Activated T-helper 2 cell treated with anti-CD3 and anti-CD28 coated beads, Interferon-gamma antibody, Interleukin-2, Interleukin-4, amounts not matched to agents 10 μg/mL and 5 μg/mL and 100 μg/mL, durations not matched to agents 14 hours and 24 hours and 36 hours (primary cell): ENCODE measurements around the gene SOD2. TPM values are rescaled to one million over a fixed set of nuclear protein-coding genes. Genes with fewer than 3 reads are reported as not detected.

ENCODE experiments used
- total RNA-seq: library from RNA; stranded (reverse); gene quantifications from 2 replicates; pipeline ENCODE4 v1.2.3, GENCODE V29; 2022

Gene SOD2
- total RNA-seq, 1 donor from 2014 or later: 54.3 TPM

Other genes starting within 250 kb of the SOD2 start
- gene WTAP, start 34.3 kb upstream of the SOD2 start, total RNA-seq: 110 and 114 TPM in 2 replicates
- gene ACAT2, start 68.8 kb upstream of the SOD2 start, total RNA-seq: 108 and 109 TPM in 2 replicates
- 431 and 438 TPM in 2 replicates for gene TCP1, start 96.4 kb upstream of the SOD2 start, total RNA-seq
- 96.0 and 101 TPM in 2 replicates for gene MRPL18, start 97.2 kb upstream of the SOD2 start, total RNA-seq
- gene PNLDC1, start 107.0 kb upstream of the SOD2 start, total RNA-seq: 0.32 and 0.74 TPM in 2 replicates
- gene MAS1, start 197.7 kb upstream of the SOD2 start, total RNA-seq: not detected in 2 replicates